ENCODE measurements around the gene TIAM2. TPM values are rescaled to one million over a fixed set of nuclear protein-coding genes. Genes with fewer than 3 reads are reported as not detected.
"Not testable (repeated sequence)": the region's sequence is repeated elsewhere in the genome, so short reads cannot be mapped to it uniquely, and the experiment has no call there.

The TIAM2 gene
- polyA plus RNA-seq, 3 donors = 18.0 to 21.5 (median 18.1) TPM

DNA sequence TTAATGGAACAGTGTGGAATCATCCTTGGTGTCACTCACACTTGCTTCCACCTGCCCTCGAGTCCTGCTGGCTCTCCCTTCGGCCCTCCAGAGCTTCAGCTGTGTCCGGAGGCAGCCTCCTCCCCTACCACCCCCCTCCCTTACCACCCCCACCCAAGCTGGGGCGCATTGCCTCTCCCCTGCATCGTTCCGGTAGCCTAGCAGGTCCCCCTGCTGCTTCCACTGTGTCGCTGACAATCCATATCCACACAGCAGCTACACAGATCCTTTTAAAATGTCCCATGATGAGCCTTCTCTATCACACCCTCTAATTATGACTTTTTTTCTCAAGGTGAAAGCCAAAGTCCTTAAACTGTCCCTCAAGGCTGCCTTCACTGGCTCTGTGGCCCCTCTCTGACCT is 117.6 kb downstream of the TIAM2 start:
- no peak for DNase-seq (ENCODE audit: extremely low read depth in 1 of 11, low read depth in 9 of 11, low spot score in 4 of 11)

DNA sequence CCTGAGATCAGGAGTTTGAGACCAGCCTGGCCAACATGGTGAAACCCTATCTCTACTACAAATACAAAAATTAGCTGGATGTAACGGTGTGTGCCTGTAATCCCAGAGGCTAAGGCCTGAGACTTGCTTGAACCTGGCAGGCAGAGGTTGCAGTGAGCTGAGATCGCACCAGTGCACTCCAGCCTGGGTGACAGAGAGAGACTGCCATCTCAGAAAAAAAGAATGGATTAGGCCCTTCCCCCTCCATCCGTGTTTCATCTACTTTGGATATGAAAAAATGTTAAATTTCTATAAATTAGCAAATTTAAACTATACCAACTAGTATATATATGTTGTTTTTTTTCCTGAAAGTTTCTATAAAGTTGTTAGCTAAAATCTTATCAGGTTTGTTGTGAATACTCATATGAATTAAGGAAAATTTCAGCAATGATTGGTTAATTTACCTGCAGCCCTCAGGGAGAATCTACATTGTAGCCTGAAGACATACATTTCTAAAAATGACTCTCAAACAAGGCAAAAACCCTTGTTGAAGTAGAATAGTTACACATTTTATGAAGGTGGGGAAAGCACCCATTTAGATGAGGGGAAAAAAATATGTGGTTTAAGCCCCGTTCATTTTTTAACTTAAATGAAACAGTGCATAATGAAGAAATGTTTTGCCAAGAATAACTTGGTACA is 120.9 kb downstream of the TIAM2 start:
- no peak for DNase-seq (ENCODE audit: extremely low read depth in 1 of 11, low read depth in 9 of 11, low spot score in 4 of 11)

GRCh38 chr6:155116571-155116910 is 121.4 kb downstream of the TIAM2 start:
- no peak for DNase-seq (ENCODE audit: extremely low read depth in 1 of 11, low read depth in 9 of 11, low spot score in 4 of 11)

DNA sequence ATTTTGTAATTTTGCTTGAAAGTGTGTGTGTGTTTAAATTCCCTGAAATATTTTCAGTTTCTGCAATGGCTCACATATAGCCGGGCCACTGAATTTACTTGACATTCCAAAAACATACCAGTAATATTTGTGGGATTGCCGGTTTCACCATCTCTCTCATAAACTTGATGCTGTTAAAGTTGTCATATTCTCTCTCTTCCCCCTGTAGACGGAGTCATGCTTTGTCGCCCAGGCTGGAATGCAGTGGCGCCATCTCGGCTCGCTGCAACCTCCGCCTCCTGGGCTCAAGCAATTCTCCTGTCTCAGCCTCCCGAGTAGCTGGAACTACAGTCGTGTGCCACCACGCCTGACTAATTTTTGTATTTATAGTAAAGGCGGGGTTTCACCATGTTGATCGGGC is 122.1 kb downstream of the TIAM2 start:
- DNase-seq (ENCODE audit: extremely low read depth in 1 of 11, low read depth in 9 of 11, low spot score in 4 of 11) = no peak

DNA sequence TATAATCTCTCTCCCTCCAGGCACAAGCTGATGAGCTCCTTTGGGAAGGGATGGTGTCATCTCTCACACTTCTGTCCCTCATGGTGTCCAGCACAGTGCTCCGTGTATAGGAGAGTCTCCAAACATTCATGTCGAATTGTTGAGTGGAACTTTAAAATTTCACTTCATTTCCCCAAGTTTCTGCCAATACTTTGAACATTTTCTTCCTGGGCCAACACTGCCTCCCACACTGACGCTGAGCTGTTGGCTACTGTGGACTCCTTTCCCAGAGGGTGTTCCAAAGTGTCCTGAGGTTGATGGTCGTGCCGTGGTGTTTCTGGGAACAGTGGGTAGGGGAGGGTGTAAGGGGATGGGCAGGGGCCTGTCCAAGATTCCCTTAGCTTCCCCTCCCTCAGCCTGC is 122.7 kb downstream of the TIAM2 start:
- no peak for DNase-seq (ENCODE audit: extremely low read depth in 1 of 11, low read depth in 9 of 11, low spot score in 4 of 11)

DNA sequence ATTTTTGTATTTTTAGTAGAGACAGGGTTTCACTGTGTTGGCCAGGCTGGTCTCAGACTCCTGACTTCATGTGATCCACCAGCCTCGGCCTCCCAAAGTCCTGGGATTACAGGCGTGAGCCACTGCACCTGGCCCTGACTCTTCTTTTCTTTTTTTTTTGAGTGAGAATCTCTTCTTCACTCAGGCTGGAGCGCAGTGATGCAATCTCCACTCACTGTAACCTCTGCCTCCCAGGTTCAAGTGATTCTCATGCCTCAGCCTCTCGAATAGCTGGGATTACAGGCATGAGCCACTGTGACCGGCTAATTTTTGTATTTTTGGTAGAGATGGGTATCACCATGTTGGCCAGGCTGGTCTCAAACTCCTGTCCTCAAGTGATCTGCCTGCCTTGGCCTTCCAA is 124.1 kb downstream of the TIAM2 start:
- not testable (repeated sequence) for DNase-seq (ENCODE audit: extremely low read depth in 1 of 11, low read depth in 9 of 11, low spot score in 4 of 11)

DNA sequence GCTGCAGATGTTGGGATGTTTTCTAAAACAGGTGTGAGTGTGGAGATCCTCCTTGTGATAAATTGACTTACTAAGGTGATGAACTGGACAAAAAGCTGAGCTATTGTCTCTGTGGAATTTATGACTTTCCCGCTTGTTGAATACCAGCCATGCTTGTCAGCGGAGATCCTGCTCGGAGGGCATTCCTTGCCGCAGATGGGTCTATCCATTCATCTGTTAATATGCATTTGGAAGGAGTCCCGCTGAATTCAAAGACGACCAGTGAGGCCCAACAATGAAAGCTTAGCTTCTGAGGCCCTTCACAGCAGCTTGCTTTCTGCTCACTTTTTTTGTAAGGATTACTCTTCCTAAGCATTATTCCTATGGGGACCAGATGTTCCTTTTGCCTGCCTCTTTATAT is 124.9 kb downstream of the TIAM2 start:
- DNase-seq (ENCODE audit: extremely low read depth in 1 of 11, low read depth in 9 of 11, low spot score in 4 of 11) = no peak

DNA sequence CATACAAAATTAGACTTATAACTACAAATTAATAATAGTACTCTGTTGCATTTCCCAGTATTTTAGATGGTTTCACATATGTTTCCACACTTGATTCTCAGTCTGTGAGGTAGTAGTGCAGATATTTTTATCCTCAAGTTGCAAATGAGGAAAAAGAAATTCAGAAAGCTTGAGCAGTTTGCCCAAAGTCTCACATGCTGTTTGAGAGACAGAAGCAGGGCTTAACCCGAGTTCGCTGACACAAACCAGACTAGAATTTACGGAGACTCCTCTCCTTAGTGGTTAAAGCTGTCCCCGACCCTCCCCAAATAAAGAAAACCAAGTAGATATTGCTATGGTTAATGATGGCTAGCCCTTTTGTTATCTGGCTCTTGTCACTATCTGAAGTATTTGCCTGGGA is 126.2 kb downstream of the TIAM2 start:
- DNase-seq (ENCODE audit: extremely low read depth in 1 of 11, low read depth in 9 of 11, low spot score in 4 of 11) = no peak

- DNase-seq (ENCODE audit: extremely low read depth in 1 of 11, low read depth in 9 of 11, low spot score in 4 of 11) = no peak
These were observed 126.6 kb downstream of the TIAM2 start for GRCh38 chr6:155121699-155122098.

DNA sequence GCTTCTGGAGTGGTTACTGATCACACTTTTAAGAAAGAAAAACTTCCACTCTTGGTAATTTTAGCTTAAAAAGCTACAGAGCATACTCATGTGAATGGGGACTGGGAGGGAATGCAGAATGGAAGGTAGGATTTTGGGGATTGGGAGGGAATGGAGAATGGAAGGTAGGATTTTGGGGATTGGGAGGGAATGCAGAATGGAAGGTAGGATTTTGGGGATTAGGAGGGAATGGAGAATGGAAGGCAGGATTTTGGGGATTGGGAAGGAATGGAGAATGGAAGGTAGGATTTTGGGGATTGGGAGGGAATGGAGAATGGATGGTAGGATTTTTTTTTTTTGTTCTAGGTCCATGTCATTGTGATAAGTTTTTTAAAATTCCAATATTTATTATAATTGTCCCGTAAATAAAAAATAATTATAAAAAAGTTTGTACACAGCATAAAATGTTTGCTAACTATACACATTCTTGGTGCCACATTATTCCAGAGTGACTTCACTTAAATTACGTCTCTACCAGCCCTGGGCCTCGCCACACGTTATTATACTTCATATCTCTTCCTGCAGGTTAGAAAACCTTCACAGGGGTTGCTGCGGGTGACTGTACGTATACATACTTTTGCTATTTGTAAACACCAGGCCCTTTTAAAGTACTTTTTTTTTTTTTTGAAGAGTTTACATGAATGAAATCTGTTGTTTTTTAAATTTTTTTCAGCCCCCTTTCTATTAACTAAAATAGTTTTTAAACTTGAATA is 127.3 kb downstream of the TIAM2 start:
- no peak for DNase-seq (ENCODE audit: extremely low read depth in 1 of 11, low read depth in 9 of 11, low spot score in 4 of 11)

DNA sequence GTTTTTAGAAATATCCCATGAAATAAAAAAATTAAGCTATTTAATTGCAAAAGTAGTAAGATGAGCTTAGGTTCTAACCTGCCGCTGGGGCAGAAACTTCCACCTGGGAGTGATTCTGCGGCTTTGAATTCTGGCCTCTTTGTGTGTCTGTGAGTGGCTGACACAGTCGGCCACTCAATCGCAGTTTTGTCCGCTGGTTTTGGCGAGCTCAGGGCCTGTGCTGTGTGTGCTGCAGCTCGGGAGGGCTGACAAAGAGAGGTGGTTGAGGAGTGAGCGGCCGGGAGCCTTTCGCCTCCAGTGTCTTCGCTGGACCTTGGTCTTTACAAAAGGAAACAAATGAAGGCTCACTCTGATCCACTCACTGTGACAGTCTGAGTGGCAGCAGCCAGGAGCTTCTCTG is 128.4 kb downstream of the TIAM2 start:
- DNase-seq (ENCODE audit: extremely low read depth in 1 of 11, low read depth in 9 of 11, low spot score in 4 of 11) = no peak

DNA sequence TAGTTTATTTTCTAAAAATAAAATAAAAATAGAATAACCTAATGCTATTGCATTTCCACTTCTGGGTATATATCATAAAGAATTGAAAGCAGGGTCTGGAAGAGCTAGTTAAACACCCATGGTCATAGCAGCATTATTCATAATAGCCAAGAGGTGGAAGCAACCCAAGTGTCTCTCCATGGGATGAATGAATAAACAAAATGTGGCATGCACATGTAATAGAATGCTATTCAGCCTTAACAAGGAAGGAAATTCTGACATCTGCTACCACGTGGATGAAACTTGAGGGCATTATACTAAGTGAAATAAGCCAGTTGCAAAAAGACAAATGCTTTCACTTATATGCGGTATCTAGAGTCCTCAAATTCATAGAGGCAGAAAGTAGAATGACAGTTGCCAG is 130.8 kb downstream of the TIAM2 start:
- DNase-seq (ENCODE audit: extremely low read depth in 1 of 11, low read depth in 9 of 11, low spot score in 4 of 11) = no peak

- DNase-seq (ENCODE audit: extremely low read depth in 1 of 11, low read depth in 9 of 11, low spot score in 4 of 11) = peak in 5 of 11 donors; percentile 17 to 46 (median 40)
These were observed 131.8 kb downstream of the TIAM2 start for GRCh38 chr6:155126727-155127439.

DNA sequence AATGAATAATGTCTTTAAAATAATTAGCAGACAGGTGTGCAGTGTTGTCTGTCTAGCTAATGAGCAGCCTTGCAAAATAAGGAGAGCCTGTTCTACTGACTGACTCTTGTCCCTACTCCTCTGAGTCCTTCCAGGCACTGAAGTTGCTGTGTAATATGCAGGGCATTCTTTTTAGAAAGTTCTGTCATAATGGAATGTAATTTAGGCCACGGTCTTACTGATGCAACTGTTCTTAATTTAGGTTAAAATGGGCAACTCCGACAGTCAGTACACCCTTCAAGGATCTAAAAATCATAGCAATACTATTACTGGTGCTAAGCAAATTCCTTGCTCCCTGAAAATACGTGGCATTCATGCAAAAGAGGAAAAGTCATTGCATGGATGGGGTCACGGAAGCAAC is 133.9 kb downstream of the TIAM2 start:
- no peak for DNase-seq (ENCODE audit: extremely low read depth in 1 of 11, low read depth in 9 of 11, low spot score in 4 of 11)

DNA sequence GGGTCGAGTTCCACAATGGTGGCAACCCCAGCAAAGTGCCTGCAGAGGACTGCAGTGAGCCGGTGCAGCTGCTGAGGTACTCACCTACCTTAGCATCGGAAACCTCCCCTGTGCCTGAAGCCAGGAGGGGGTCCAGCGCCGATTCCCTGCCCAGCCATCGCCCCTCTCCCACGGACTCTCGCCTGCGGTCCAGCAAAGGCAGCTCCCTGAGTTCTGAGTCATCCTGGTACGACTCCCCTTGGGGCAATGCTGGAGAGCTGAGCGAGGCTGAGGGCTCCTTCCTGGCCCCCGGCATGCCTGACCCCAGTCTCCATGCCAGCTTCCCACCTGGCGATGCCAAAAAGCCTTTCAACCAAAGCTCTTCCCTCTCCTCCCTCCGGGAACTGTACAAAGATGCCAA is 134.6 kb downstream of the TIAM2 start:
- DNase-seq (ENCODE audit: extremely low read depth in 1 of 11, low read depth in 9 of 11, low spot score in 4 of 11) = no peak

DNA sequence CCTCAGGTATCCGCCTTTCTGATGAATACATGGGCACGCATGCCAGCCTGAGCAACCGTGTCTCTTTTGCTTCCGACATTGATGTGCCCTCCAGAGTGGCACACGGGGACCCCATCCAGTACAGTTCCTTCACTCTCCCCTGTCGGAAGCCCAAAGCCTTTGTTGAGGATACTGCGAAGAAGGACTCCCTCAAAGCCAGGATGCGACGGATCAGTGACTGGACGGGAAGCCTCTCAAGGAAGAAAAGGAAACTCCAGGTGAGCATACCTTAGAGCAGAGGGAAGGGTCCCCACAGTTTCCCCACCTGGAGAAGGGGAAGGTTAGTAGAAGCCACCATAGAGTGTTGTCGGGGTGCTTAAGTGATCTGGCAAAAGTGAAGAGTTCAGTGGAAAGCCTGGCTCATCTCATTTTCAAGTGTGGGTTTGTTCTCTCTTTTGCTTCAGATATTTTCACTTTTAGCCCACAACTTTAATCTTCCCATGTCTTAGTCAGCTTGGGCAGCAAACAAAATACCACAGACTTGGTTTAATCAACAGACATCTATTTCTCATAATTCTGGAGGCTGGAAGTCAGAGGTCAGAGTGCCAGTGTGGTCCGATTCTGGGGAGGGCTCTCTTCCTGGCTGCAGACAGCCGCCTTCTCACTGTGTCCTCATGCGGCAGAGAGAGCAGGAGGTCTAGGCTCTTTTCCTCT is 135.2 kb downstream of the TIAM2 start:
- DNase-seq (ENCODE audit: extremely low read depth in 1 of 11, low read depth in 9 of 11, low spot score in 4 of 11) = no peak

- no peak for DNase-seq (ENCODE audit: extremely low read depth in 1 of 11, low read depth in 9 of 11, low spot score in 4 of 11)
These were observed 137.5 kb downstream of the TIAM2 start for GRCh38 chr6:155132617-155133016.

DNA sequence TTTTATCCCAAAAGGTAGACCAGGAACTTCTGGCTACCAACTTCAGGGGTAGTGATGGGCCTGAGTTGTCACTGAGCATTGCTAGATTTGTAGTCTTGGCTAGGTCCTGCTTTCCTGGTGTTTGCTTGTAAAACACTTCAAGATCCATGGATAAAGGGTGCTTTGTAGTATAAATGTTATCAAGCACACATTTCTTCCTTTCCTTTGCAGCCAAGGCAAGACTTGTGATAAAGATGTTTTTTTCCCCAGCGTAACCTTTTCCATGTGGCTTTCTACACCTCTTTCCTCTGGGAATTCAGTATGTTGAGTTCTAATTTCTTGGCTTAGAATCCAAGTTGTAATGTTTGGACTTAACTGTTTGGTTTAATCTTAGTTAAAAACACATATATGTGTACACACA is 145.9 kb downstream of the TIAM2 start:
- no peak for DNase-seq (ENCODE audit: extremely low read depth in 1 of 11, low read depth in 9 of 11, low spot score in 4 of 11)

GRCh38 chr6:155141512-155141911 is 146.4 kb downstream of the TIAM2 start:
- no peak for DNase-seq (ENCODE audit: extremely low read depth in 1 of 11, low read depth in 9 of 11, low spot score in 4 of 11)

All from renal cortex interstitium (tissue), 11 donors.